Erythroblast (primary cell): ENCODE results near the gene GALNT15.

ENCODE experiments used
- DNase-seq, 2 experiments: peaks; one replicate each; lab custom pipeline; 2025; lab: John Stamatoyannopoulos, UW
- GATA1 ChIP-seq: IDR thresholded peaks from 2 replicates; pipeline ENCODE4 v1.6.1; 2011; ENCODE audit warnings: low read depth, mild to moderate bottlenecking, control low read depth, low read length, moderate library complexity
- POLR2A ChIP-seq: IDR thresholded peaks from 2 replicates; pipeline ENCODE4 v1.6.1; 2011; ENCODE audit warnings: mild to moderate bottlenecking, low read length

GALNT15 gene

DNA sequence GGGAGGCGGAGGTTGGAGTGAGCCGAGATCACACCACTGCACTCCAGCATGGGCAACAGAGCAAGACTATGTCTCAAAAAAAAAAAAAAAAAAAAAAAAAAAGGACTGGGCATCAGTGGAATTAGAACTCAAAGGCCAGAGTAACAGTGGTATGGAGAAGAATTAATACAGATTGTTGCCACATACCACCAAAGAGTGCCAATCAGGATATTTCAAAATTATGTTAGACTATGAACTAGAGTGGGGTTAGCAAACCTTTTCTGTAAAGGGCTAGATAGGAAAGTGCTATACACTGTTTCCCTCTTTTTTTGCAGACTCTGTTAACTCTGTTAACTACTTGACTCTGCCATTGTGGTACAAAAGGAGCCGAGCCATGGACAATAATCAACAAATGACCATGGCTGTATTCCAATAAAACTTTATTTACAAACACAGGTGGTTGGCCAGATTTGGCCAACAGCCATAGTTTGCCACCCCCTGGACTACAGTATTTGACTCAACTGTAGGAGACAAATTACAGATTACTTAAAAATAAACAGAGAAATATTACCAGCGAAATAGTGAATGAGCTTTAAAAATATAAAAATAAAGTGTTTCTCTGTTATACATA, 61.7 kb downstream of the GALNT15 start:
- no peak for TF ChIP-seq GATA1
- TF ChIP-seq POLR2A: no peak
- no peak for DNase-seq

DNA sequence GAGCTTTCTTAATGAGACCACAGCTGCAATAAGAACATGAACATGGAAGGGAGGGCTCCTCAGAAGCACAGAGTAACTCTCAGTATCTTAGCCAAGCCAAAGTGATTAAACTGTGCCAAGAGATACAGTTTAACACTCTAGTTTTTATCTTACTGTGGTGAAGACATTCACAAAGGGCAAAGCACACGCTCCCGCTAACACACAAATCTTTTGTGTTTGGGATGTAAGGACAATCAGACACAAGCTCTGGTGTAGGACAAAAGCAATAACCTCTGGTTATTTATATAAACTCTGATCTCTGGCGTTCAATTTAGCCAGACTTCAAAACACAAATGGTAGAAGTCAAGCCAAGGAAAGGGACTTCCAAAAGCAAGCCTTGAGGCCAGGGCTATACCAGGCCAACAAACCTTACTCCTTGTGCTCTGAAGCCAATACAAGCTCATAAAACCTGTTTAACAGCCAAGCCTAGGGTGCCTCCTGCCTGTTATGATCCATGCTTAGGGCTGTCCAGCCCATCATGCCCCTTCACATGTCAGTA, 62.4 kb downstream of the GALNT15 start:
- TF ChIP-seq GATA1 (no peak), POLR2A (no peak)

DNA sequence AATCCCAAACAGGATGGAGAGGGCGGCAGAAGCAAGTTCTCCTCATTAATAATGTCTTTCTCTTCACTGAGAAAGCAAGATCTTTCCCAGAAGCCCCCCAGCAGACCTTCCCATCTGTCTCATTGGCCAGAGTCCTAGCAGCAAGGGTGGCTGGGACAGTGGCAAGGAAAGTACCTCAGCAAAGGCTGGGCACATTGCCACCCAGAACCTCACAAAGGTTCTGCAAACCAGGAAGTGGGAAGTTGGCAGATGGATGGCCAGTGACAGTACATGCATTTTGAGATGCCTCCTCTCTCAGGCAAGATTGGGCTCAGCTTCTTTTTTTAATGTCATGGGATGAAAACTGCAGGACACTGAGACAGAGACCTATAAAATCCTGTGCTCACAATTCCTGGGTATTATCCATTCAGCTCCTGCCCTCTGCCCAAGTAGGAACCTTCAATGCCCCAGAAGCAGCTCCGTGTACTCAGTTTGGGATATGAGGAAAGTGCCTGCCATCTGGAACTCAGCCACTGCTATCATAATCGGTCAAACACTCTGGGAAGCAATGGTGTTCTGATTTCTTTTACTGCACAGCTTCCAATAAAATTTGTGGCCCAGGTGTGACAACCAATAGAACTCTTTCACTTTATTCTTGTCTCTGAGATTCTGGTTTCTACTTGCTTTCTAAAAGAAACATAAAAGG, 64.7 kb downstream of the GALNT15 start:
- DNase-seq: no peak
- TF ChIP-seq POLR2A: no peak
- no peak for TF ChIP-seq GATA1

More for the DNA sequence above, 62.4 kb downstream of the GALNT15 start:
- DNase-seq: no peak

GRCh38 chr3:16239780-16240179, 65.3 kb downstream of the GALNT15 start:
- no peak for DNase-seq
- no peak for TF ChIP-seq GATA1
- TF ChIP-seq POLR2A: no peak

GRCh38 chr3:16240229-16241023, 65.9 kb downstream of the GALNT15 start:
- DNase-seq: peak in 1 of 2 experiments; percentile 14
- no peak for TF ChIP-seq POLR2A
- no peak for TF ChIP-seq GATA1

DNA sequence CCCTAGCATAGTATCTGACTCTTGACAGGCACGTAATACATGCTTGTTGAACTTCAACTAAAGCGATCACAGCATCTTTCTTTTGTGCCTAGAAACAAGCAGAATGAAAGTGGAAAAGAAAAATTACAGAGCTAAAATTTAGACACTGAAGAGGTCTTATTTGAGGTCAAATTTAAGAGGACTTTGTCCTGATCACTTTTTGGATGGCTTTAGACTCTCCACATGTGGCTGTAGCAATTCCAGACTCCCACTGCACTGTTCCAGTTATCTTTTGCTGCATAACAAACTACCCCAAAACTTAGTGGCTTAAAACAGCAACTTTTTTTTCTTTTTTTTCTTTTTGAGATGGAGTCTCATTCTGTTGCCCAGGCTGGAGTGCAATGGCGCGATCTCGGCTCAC, 66.7 kb downstream of the GALNT15 start:
- TF ChIP-seq GATA1 (no peak), POLR2A (no peak)
- no peak for DNase-seq

DNA sequence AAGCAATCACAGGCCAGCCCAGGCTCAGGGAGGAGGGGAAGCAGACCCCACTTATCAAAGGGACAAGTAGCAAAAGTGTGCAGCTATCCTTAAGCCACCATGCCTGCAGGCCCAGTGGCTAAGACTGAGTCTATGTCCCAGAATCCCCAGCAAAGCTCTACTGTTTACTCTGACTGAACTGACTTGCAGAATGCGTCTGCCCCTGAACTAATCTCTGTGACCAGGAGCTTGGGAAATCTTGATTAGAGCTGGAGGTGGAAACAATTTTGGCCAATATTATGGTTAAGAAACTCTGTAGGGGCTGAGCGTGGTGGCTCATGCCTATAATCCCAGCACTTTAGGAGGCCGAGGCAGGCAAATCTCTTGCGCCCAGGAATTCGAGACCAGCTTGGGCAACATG, 67.7 kb downstream of the GALNT15 start:
- DNase-seq: peak in 1 of 2 experiments; percentile 20
- no peak for TF ChIP-seq POLR2A
- TF ChIP-seq GATA1: no peak

GRCh38 chr3:16243706-16244490, 69.4 kb downstream of the GALNT15 start:
- TF ChIP-seq GATA1: no peak
- DNase-seq: no peak

DNA sequence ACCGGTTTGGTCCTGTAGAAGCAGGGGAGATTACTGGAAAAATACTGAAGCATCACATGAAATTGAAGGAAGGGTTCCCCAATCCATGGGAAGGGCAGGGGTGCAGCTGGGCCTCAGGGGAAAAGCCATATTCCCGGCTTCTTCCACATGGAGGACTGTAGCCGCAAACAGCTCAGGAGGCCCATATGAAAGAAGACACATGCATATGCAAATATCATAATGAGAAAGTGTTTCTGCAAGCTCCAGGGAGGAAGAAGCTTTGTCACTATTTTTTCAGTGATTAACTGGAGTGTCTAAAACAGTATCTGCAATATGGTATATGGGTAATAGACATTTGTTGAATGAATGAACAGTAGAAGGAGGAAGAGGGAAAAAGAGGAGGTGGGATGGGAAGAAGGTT, 71.1 kb downstream of the GALNT15 start:
- no peak for DNase-seq
- no peak for TF ChIP-seq POLR2A
- no peak for TF ChIP-seq GATA1

- DNase-seq: peak; percentile 76 to 85
- TF ChIP-seq POLR2A (no peak), GATA1 (no peak)
Measured at GRCh38 chr3:16247282-16248061, 73.0 kb downstream of the GALNT15 start.

DNA sequence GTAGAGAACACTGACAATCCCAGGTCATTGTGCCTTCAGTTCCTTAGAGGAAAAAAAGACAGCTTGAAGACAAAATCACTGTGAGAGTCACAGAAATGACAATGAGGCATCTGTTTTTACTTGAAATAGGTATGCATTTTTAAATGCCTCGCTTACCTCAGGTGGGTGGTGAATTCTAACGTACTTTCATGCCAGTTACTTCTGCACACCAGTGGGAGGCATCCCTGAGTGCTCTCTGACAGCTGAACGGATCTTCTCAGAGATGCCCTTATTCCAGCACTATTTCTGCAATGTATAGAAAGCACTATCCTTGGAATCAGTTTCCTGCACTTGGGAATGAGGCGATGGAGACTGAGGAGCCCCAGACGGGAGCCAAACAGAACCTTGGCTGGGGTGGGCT, 74.1 kb downstream of the GALNT15 start:
- TF ChIP-seq GATA1 (no peak), POLR2A (no peak)
- DNase-seq: no peak

- no peak for TF ChIP-seq POLR2A
- DNase-seq: peak; percentile 48 to 64
Measured at GRCh38 chr3:16249336-16249735, 74.9 kb downstream of the GALNT15 start.
